Osteocyte (in vitro differentiated cells): ENCODE measurements around the gene SPATS2L. TPM values are rescaled to one million over a fixed set of nuclear protein-coding genes. Genes with fewer than 3 reads are reported as not detected.

ENCODE experiments used
- DNase-seq: peaks from one replicate; pipeline ENCODE4 v3.0.0; 2021; ENCODE audit warnings: mixed read lengths; ENCODE audit not compliant: unreplicated experiment; ENCODE audit errors: extremely low spot score
- H3K27ac Mint-ChIP-seq: one replicate; pipeline ENCODE4 v1.8.0; 2021; ENCODE audit warnings: mild to moderate bottlenecking, mixed read lengths; ENCODE audit not compliant: unreplicated experiment
- H3K27me3 Mint-ChIP-seq: one replicate; pipeline ENCODE4 v1.8.0; 2021; ENCODE audit warnings: mixed read lengths; ENCODE audit not compliant: unreplicated experiment
- H3K36me3 Mint-ChIP-seq: one replicate; pipeline ENCODE4 v1.8.0; 2021; ENCODE audit warnings: mixed read lengths; ENCODE audit not compliant: unreplicated experiment
- H3K4me1 Mint-ChIP-seq: one replicate; pipeline ENCODE4 v1.8.0; 2021; ENCODE audit warnings: mixed read lengths; ENCODE audit not compliant: unreplicated experiment
- H3K4me3 Mint-ChIP-seq: one replicate; pipeline ENCODE4 v1.8.0; 2021; ENCODE audit warnings: mild to moderate bottlenecking, moderate library complexity, mixed read lengths; ENCODE audit not compliant: unreplicated experiment
- H3K9me3 Mint-ChIP-seq: one replicate; pipeline ENCODE4 v1.8.0; 2021; ENCODE audit warnings: mixed read lengths; ENCODE audit not compliant: unreplicated experiment
- CTCF ChIP-seq: fragments of 200-600 bp; sonication (generic); IDR thresholded peaks from 2 replicates; pipeline ENCODE4 v1.5.0; 2021; ENCODE audit warnings: antibody characterized with exemption, mild to moderate bottlenecking, moderate library complexity
- total RNA-seq: library from RNA; stranded (reverse); gene quantifications from 2 replicates; pipeline ENCODE4 v1.2.1, GENCODE V29; 2021

The SPATS2L gene
- total RNA-seq, 1 donor from 2014 or later = 152 TPM

GRCh38 chr2:200373973-200374416 lies 67.5 kb downstream of the SPATS2L start:
- Mint-ChIP-seq H3K4me3 (no peak overlapping the region), H3K9me3 (no peaks in the 10 kb centered on the region), H3K27ac (peak overlapping the region; percentile 83), H3K27me3 (no peaks in the 10 kb centered on the region), H3K36me3 (peaks cover 15% of the 10 kb centered on the region), H3K4me1 (peaks cover 44% of the 10 kb centered on the region)
- DNase-seq = no peak
- no peak for TF ChIP-seq CTCF

DNA sequence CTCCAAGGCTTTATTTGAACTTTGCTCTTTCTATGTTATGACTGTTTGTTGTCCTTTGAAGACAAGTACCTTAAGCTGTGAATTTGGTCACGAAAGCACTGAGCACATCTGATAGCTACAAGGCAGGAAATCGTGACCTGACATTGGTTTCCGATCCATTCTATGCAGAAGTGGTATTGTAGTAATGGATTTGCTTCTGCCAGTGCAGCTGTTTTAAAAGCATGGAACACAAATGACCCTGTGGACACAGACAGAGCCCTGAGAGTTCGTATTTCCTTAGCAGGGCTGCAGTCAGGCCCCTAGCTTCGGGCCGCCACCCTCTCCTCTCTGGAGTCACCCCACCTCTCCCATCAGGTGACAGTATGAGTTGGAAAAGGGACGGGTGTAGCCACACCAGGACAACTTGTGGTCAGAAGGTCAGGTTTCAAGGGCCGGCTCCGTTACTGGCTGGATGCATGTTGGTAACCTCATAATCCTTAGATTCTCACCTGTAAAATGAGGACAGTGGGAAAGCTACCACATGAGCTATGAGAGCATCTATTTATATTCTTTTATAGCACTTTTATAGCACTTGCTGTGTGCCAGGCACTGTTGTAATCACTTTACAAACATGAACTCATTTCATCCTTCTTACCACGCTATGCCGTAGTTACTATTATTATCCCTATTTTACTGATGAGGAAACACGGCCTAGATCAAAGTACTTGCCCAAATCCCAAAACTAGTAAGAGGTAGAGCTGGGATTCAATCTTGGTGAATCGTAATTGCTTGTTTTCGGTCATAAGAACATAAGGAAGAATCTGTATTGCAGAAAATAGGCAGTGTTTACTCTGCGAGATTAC lies 70.2 kb downstream of the SPATS2L start:
- Mint-ChIP-seq H3K4me3 (no peak overlapping the region), H3K27me3 (no peaks in the 10 kb centered on the region), H3K27ac (peak overlapping the region; percentile 89), H3K9me3 (no peaks in the 10 kb centered on the region), H3K36me3 (peaks cover 6% of the 10 kb centered on the region), H3K4me1 (peaks cover 71% of the 10 kb centered on the region)
- no peak for DNase-seq
- no peak for TF ChIP-seq CTCF

DNA sequence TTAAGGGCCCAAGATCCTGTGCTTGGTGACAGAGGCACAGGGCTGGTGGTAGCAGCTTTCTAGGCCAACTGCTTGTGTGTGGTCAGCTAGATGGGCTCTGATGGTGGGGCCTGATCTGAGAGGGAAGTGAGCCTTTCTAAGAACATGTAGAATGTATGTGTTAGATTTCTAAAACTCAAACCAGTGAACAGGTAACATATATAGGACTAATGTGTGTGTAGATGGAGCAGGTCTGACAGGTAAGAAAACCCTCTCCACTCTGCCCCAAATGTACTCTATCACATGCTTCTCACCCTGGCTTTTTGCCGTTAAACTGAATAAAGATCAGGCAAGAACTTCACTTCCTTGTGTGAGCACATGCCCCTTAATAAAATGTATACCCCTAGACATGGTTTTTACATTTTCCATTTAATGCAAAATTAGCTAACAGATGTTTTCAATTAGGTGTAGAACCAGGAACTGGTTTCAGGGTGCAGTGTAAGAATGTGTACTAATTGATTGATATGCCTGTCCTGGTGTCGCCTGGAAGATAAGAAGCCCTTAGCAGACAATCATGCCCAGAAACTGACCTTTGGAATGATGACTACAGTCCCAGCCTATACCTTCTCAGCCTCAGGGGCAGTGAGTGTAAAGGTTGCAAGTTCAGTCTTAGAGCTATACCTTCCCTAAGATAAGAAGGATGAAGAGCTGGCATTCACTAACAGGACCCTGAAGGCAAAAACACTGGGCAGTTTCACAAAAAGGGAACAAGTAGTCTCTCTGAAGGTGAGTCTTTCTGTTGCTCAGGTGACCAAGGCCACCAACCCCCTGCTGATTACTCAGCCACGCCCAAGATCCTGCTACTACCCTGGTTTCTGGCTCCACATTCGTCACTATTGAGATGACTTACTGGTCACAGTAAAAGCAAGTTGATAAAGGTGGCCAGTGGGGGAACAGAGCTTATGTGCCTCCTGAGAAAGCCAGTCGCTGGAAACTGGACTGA lies 71.2 kb downstream of the SPATS2L start:
- Mint-ChIP-seq H3K9me3 (no peaks in the 10 kb centered on the region), H3K36me3 (peaks cover 2% of the 10 kb centered on the region), H3K27ac (peak overlapping the region; percentile 89), H3K4me3 (no peak overlapping the region), H3K4me1 (peaks cover 71% of the 10 kb centered on the region), H3K27me3 (no peaks in the 10 kb centered on the region)
- no peak for DNase-seq
- no peak for TF ChIP-seq CTCF

GRCh38 chr2:200378652-200379290 lies 72.3 kb downstream of the SPATS2L start:
- H3K27me3 Mint-ChIP-seq = no peaks in the 10 kb centered on the region
- no peak overlapping the region for H3K4me3 Mint-ChIP-seq
- H3K27ac Mint-ChIP-seq = peak overlapping the region; percentile 89
- TF ChIP-seq CTCF = no peak
- peaks cover 71% of the 10 kb centered on the region for H3K4me1 Mint-ChIP-seq
- no peak for DNase-seq
- H3K36me3 Mint-ChIP-seq = no peaks in the 10 kb centered on the region
- H3K9me3 Mint-ChIP-seq = no peaks in the 10 kb centered on the region
